Measurements from ENCODE around the gene SPSB2.

DNA sequence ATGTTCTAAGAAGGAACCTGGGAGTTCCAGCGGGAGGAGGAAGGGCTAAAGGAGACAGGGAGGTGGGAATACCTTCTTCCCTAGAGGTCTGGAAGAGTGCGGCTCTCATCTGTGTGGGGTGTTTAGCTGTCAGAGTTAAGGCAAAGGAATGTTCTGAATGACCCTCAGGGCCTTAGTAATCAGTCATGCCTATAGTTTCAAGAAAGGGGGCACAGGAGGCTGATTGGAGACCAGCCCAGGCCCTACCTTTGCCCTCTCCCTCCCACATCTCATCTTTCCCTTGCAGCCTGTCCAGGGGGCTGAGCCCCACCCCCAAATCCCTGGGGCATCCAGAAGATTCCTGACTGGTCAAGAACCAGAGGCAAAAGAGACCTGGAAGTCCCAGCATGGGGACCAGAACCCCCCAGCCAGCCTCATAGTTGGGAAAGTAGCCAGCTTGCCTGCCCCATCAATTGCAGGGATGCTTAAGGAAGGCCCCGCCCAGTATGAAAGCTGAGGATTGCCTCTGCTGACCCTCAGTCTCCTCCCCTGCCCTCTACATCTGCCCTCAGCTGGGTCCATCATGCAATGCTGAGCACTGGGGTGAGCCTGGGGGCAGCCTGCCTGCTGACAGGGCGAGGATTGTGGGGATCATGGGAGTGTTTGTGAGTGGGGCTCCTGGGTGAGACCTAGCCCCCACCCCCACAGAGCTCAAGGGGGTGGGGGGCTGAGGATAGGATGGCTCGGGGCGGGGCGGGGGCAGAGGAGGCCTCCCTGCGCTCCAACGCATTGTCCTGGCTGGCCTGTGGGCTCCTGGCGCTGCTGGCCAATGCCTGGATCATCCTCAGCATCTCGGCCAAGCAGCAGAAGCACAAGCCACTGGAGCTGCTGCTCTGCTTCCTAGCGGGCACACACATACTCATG is 49.7 kb downstream of the SPSB2 start:
- no peak for TF ChIP-seq TAF1 (IDR thresholded peaks at IDR 0.05; ENCODE audit: borderline replicate concordance, insufficient read depth, low read length)
- TF ChIP-seq, protein P1, sequence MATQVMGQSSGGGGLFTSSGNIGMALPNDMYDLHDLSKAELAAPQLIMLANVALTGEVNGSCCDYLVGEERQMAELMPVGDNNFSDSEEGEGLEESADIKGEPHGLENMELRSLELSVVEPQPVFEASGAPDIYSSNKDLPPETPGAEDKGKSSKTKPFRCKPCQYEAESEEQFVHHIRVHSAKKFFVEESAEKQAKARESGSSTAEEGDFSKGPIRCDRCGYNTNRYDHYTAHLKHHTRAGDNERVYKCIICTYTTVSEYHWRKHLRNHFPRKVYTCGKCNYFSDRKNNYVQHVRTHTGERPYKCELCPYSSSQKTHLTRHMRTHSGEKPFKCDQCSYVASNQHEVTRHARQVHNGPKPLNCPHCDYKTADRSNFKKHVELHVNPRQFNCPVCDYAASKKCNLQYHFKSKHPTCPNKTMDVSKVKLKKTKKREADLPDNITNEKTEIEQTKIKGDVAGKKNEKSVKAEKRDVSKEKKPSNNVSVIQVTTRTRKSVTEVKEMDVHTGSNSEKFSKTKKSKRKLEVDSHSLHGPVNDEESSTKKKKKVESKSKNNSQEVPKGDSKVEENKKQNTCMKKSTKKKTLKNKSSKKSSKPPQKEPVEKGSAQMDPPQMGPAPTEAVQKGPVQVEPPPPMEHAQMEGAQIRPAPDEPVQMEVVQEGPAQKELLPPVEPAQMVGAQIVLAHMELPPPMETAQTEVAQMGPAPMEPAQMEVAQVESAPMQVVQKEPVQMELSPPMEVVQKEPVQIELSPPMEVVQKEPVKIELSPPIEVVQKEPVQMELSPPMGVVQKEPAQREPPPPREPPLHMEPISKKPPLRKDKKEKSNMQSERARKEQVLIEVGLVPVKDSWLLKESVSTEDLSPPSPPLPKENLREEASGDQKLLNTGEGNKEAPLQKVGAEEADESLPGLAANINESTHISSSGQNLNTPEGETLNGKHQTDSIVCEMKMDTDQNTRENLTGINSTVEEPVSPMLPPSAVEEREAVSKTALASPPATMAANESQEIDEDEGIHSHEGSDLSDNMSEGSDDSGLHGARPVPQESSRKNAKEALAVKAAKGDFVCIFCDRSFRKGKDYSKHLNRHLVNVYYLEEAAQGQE (IDR thresholded peaks at IDR 0.05; ENCODE audit: insufficient read depth in 1 of 2, low read depth in 2 of 2, low read length in 2 of 2) = no peak
- no peak for TF ChIP-seq POLR2AphosphoS5 (IDR thresholded peaks at IDR 0.05; ENCODE audit: low read depth, low read length)
